ENCODE results near the gene GNLY.
"Not testable (repeated sequence)": the region's sequence is repeated elsewhere in the genome, so short reads cannot be mapped to it uniquely, and the experiment has no call there.

Gene GNLY

GRCh38 chr2:85711578-85712060 is 17.5 kb downstream of the GNLY start:
- no peak for FAIRE-seq

- no peak for FAIRE-seq
Measured at GRCh38 chr2:85712336-85712735, 18.2 kb downstream of the GNLY start.

DNA sequence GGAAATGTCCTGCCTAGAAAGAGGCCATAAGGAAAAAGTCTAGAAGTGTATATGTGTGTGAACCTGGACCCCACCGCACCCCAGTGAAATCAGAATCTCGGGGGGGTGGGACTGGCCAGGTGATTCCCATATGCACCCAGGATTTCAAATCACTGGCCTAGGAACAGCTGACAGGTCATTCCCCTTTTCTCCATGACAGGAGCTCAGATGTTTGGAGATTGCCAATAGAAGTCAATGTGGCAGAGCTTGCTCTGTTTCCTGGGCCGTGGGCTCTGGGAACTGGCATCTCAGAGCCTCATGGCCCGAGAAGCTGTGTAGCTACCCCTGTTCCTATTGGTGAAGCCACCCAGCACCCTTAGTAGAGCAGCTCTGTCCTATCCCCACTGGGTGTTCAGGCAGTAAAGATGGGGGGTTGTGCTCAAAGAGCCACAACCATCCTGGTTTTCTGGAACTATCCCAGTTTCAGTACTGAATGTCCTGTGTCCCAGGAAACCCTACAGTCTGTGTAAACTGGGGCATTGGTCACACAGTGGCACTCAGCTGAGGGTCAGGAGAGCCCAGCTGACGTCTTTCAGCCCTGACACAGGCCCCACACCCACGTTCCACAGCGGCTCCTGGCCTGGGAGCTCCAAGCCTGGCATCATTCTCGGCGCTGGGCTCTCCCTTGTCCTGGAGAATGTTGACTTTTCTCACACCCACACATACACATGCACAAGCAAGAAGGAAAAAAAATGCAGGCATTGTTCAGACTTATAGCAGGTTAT is 18.9 kb downstream of the GNLY start:
- no peak for FAIRE-seq

- no peak for FAIRE-seq
Measured at GRCh38 chr2:85713836-85714235, 19.7 kb downstream of the GNLY start.

- not testable (repeated sequence) for FAIRE-seq
Measured at GRCh38 chr2:85714421-85714820, 20.3 kb downstream of the GNLY start.

DNA sequence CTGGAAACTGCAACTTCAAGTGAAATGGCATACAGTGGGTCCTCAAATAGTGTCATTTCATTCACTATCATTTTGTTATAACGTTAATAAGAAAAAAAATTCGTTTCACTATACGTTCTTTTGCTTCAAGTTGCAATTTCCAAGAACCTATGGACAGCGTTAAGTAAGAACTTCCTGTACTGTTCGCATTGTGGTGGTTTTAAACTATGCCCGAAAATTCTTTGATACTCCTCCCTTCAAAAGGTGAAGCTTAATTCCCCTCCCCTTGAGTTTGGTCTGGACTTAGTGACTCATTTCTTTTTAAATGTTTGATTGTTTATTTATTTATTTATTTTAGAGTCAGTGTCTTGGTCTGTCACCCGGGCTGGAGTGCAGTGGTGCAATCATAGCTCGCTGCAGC is 20.7 kb downstream of the GNLY start:
- no peak for FAIRE-seq

DNA sequence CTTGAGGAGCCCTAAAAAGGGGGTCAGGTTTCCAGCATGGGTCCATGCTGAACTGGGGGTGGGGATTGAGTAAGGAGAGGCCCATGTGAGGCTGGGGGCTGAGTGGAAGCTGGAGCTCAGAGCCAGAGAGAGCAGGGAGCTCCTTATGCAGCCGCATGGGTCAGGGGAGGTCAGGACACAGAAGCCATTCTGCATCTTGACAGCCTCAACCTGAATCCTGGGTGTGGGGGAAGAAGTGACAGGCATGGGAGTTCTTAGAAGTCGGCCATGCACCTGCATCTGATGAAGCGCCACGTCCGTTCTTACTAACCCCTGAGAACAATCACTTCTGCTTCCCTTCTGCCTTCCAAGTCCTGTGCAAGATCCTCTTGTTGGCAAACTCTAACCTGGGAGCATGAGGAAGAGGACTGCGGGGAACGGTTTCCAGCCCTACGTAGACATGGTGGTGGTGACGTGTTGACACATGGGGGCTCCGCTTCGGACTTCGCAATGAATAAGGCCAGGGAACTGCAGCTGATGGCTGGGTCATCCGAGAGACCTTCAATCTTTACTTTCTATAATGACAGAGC is 22.3 kb downstream of the GNLY start:
- no peak for FAIRE-seq

DNA sequence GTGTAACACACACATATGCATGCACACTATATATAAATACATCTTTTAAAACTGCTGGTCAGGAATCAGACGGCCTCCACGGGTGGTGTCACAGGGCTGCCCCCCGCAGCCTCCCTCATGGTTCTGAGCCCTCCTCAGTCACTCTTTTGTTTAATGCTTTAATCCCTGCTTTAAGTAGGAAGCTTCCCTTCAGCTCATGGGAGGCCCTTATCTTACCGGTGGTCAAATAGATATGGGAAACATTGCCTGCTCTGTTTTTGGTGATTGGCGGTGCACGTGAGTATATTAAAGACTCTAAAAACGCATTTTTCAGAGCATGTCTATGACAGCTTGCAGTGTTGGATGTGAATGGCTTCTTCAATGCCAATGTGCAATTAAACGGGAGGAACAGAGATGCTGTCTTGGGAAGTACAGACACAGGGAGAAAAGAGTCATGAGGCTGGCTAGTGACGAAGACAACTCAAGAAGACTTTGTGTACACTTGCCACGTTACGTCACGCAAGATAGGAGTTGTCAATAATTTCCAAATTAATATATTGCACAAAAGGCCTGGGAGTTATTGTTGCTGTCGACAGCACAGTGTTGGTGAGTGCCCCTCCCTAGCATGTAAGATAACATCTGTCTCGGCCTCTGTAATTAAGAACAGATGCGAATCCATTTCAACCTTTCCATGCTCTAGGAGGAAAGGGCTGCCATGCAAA is 23.3 kb downstream of the GNLY start:
- no peak for FAIRE-seq

- no peak for FAIRE-seq
Measured at GRCh38 chr2:85718009-85718391, 23.8 kb downstream of the GNLY start.

GRCh38 chr2:85718885-85719492 is 24.8 kb downstream of the GNLY start:
- no peak for FAIRE-seq

GRCh38 chr2:85719609-85720240 is 25.6 kb downstream of the GNLY start:
- no peak for FAIRE-seq

DNA sequence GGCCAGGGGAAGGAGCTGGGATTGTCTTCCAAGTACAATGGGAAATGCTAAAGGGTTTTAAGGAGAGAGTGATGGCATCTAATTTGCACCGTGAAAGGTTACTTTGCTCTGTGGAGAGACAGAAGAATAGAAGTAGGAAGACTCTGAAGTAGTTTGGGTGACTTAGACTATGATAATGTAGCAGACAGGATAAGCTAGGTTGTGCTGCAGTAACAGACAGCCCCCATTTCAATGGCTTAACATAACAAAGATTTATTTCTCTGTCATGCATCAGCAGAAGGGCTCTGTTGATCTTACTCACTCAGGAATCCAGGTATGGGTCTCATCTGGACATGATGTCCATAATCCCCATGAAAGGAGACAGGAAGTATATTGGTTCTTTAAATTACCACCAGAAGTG is 26.4 kb downstream of the GNLY start:
- no peak for FAIRE-seq

GRCh38 chr2:85721641-85722040 is 27.5 kb downstream of the GNLY start:
- FAIRE-seq, result no peak

DNA sequence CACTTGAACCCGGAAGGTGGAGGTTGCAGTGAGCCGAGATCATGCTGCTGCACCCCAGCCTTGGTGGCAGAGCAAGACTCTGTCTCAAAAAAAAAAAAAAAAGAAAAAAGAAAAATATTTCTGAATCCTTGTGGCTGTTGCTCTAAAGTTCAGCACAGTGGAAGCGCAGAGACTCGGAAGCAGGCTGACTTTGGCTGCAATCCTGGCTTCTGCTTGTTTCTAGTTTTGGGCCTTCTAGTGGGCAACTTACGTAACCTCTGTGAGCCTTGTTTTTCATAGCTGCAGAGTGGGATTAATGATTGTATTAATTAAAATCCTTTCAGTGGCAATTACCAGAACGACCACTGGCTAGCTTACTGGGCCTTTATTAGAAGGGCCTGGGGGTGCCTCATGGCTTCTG is 28.4 kb downstream of the GNLY start:
- FAIRE-seq, result no peak

GRCh38 chr2:85723707-85724360 is 29.7 kb downstream of the GNLY start:
- FAIRE-seq, result no peak

- FAIRE-seq, result no peak
Measured at GRCh38 chr2:85724731-85725181, 30.6 kb downstream of the GNLY start.

DNA sequence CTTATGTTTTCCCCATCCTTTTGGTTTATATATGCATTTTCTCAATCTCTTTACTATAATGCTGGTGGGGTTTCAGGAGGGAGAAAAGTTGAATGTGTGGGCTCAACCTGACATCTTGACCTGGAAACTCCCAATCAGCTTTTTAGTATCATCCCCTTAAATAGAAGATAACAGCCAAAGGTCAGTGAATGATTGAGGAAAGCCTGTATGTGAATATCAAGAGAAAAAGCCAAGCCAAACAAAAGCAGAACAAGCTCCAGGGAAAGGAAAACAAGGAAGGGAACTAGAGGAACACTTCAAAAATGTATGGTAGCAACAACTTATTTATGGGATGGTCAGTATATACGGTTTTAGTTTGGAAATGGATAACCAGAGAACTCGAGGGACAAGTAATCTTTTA is 31.3 kb downstream of the GNLY start:
- no peak for FAIRE-seq

GRCh38 chr2:85727798-85728197 is 33.6 kb downstream of the GNLY start:
- FAIRE-seq, result no peak

GRCh38 chr2:85728342-85728741 is 34.2 kb downstream of the GNLY start:
- FAIRE-seq, result no peak

DNA sequence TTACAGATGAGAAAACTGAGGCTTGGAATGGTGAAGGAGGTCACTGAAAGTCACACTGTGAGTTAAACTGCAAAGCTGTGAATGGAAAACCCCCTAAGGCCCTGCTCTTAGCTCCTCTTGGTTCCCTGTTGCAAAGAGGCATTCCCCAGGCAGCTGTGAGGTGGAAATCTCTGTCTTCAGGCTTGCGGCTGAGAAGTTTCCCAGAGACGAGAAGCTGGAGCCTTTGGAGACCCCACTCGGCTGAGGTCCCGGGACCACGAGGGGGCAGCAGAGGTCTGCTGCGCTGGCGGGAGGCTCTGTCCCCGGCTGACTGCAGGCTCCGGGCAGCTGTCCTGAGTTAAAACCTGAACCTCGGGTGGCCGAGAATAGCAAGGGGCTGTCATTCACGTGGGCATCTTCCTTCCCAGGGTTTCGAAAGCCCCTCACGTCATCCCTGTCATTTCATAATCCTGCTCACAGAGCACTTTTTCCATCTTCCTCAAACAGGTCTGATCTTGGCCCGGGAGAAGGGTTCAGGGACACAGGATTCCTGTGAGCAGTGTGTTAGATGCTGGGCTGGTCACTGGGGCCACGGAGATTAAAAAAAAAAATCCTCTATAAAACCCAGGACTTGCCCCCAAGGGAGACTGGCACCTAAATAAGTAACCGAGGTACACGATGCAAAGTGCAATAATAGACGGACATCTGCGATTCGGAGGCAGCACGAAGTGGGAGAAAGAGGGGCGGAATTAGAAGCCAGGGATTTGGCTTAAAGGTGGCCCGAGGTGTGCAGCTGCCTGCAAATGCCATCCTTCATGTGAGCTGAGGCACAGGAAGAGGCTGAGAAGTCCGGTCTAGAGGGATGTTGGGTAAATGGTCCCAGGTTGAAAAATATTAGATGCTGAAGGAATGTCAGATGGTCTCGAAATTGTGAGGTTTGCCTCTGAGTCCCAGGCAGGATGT is 35.0 kb downstream of the GNLY start:
- FAIRE-seq, result no peak

- FAIRE-seq, result no peak
Measured at GRCh38 chr2:85729825-85730510, 35.8 kb downstream of the GNLY start.

Measured in endometrium (tissue), 2 donors.